ENCODE measurements around the gene LIPK. TPM values are rescaled to one million over a fixed set of nuclear protein-coding genes. Genes with fewer than 3 reads are reported as not detected.
"Not testable (repeated sequence)": the region's sequence is repeated elsewhere in the genome, so short reads cannot be mapped to it uniquely, and the experiment has no call there.

LIPK gene
- total RNA-seq, 6 experiments from 2014 or later = not detected

DNA sequence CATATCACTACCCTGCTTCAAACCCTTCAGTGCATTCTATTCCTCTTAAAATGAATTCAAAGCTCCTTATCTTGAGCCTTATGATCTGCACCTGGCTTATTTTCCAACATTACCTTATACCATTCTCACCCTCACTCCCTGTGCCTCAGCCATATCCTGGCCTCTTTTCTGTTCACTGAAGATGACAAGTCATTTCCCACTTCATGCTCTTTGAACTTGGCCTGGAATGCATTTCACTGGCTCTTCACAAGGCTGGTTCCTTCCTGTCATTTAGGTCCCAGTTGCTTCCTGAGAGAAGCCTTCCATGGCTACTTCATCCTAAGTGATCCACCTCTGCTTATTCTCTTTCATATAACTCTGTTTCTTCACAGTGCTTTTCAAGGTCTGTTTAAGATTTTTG is 45.0 kb upstream of the LIPK start:
- Histone ChIP-seq H3K4me3 (no peak overlapping the region), H3K27ac (no peak overlapping the region), H3K9me3 (no peaks in the 10 kb centered on the region), H3K36me3 (no peaks in the 10 kb centered on the region), H3K4me1 (no peaks in the 10 kb centered on the region), H3K27me3 (no peaks in the 10 kb centered on the region)
- TF ChIP-seq, protein P1, sequence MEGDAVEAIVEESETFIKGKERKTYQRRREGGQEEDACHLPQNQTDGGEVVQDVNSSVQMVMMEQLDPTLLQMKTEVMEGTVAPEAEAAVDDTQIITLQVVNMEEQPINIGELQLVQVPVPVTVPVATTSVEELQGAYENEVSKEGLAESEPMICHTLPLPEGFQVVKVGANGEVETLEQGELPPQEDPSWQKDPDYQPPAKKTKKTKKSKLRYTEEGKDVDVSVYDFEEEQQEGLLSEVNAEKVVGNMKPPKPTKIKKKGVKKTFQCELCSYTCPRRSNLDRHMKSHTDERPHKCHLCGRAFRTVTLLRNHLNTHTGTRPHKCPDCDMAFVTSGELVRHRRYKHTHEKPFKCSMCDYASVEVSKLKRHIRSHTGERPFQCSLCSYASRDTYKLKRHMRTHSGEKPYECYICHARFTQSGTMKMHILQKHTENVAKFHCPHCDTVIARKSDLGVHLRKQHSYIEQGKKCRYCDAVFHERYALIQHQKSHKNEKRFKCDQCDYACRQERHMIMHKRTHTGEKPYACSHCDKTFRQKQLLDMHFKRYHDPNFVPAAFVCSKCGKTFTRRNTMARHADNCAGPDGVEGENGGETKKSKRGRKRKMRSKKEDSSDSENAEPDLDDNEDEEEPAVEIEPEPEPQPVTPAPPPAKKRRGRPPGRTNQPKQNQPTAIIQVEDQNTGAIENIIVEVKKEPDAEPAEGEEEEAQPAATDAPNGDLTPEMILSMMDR (IDR thresholded peaks at IDR 0.05) = no peak
- TF ChIP-seq POLR2A (IDR thresholded peaks at IDR 0.05) = no peak
- intact Hi-C loops (cut with DNase I) = no loop called here
- ATAC-seq (no peak), DNase-seq (no peak)

DNA sequence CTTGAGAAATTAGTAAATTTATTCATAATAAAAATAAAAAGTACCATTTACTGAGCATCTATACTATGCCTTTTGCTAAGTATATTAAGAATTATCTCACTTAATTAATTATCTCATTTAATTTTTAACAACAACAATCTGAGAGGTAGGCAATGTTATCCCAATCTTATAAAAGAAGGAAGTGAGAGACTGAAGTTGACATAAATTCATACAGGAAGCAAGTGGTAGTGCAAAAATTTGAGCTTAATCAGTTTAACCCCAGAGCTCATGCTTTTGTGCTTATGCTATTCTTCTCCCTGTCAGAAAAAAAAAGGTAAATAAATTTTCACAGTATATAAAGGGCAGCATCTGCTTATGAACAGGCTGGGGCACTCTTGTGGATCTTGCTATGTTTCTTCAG is 44.5 kb upstream of the LIPK start:
- intact Hi-C loops (cut with DNase I) = no loop called here
- Histone ChIP-seq H3K4me1 (no peaks in the 10 kb centered on the region), H3K27me3 (no peaks in the 10 kb centered on the region), H3K36me3 (no peaks in the 10 kb centered on the region), H3K4me3 (no peak overlapping the region), H3K9me3 (no peaks in the 10 kb centered on the region), H3K27ac (no peak overlapping the region)
- DNase-seq (no peak), ATAC-seq (no peak)
- TF ChIP-seq POLR2A (IDR thresholded peaks at IDR 0.05) = no peak

DNA sequence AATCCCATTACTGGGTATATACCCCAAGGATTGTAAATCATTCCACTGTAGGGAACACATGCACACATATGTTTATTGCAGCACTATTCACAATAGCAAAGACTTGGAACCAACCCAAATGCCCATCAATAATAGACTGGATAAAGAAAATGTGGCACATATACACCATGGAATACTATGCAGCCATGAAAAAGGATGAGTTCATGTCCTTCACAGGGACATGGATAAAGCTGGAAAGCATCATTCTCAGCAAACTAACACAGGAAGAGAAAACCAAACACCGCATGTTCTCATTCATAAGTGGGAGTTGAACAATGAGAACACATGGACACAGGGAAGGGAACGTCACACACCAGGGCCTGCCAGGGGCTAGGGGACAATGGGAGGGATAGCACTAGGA is 42.9 kb upstream of the LIPK start:
- H3K4me3 ChIP-seq; ATAC-seq; H3K36me3 ChIP-seq; H3K9me3 ChIP-seq; intact Hi-C loops (cut with DNase I); H3K27ac ChIP-seq; H3K4me1 ChIP-seq; H3K27me3 ChIP-seq; DNase-seq: not testable (repeated sequence)
- WGBS (ENCODE audit: insufficient coverage, low coverage, low lambda C conversion rate, missing lambda C conversion rate) = 100% methylated on average over 2 of the region's 2 CpGs

DNA sequence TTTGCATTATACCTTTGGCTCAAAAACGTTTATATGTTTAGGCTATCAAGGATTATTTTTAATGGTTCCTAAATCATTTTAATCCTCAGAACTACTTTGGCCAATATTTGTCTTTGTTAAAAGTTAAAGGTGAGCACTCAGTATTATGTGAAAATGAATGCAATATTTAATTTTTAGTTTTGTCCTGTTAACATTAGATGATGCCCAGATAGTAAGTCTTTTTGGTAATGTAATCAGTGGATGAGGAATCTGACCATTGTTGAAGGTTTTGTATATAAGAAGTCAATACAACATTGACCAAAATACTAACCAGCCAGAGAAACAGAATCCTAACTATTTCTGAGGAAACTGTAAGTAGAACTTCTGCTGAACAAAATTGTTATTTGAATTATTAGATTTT is 41.9 kb upstream of the LIPK start, which contains the start of gene LIPF:
Gene LIPF (plus strand): TSS at position 301 of the 400 bp plus-strand sequence. CDS start 2,856 bp downstream, outside the sequence.
- WGBS (ENCODE audit: insufficient coverage, low coverage, low lambda C conversion rate, missing lambda C conversion rate) = 11% methylated on average over 1 of the region's 1 CpG
- ATAC-seq = no peak
- H3K27me3 ChIP-seq = no peaks in the 10 kb centered on the region
- no peak within 1 kb of the TSS for H3K27ac ChIP-seq
- H3K9me3 ChIP-seq = no peaks in the 10 kb centered on the region
- intact Hi-C loops (cut with DNase I) = no loop called here
- H3K4me1 ChIP-seq = no peaks in the 10 kb centered on the region
- H3K36me3 ChIP-seq = no peaks in the 10 kb centered on the region
- H3K4me3 ChIP-seq = no peak within 1 kb of the TSS
- TF ChIP-seq, protein P1 (IDR thresholded peaks at IDR 0.05) = no peak
- TF ChIP-seq POLR2A (IDR thresholded peaks at IDR 0.05) = no peak
- no peak for DNase-seq

DNA sequence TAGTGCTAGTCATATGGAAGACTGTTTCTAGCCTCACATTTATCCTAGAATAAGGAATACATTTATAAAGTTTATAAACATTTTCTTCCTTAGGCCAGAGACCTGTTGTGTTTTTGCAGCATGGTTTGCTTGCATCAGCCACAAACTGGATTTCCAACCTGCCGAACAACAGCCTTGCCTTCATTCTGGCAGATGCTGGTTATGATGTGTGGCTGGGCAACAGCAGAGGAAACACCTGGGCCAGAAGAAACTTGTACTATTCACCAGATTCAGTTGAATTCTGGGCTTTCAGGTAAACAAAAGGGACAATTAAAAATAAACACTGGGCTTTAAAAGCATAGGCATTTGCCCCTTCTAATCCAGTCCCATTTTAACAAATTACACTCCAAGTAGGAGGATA is 37.6 kb upstream of the LIPK start:
- H3K9me3 ChIP-seq = no peaks in the 10 kb centered on the region
- H3K36me3 ChIP-seq = no peaks in the 10 kb centered on the region
- H3K27me3 ChIP-seq = no peaks in the 10 kb centered on the region
- H3K4me3 ChIP-seq = no peak overlapping the region
- no peak for DNase-seq
- H3K4me1 ChIP-seq = no peaks in the 10 kb centered on the region
- 88% methylated on average over 1 of the region's 1 CpG for WGBS (ENCODE audit: insufficient coverage, low coverage, low lambda C conversion rate, missing lambda C conversion rate)
- intact Hi-C loops (cut with DNase I) = no loop called here
- TF ChIP-seq, protein P1 (IDR thresholded peaks at IDR 0.05) = no peak
- TF ChIP-seq POLR2A (IDR thresholded peaks at IDR 0.05) = no peak
- no peak overlapping the region for H3K27ac ChIP-seq
- no peak for ATAC-seq

DNA sequence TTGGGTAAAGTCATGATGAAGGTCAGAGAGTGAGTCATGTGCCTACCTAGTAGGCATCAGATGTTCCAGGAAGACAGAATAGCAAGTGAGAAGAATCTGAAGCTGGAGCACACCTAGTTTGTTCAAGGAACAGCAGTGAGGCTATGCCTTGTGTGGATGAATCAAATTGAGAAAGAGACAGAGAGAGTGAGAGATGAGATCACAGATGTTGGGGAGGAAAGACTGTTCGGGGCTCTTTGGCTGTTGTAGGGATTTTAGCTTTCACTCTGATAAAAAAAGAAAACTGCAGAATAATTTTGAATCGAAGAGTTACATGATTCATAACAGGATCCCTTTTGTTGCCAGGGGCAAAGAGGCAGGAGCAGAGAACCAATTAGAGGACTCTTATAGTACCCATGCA is 35.6 kb upstream of the LIPK start:
- Histone ChIP-seq H3K27me3 (no peaks in the 10 kb centered on the region), H3K4me3 (no peak overlapping the region), H3K27ac (no peak overlapping the region), H3K9me3 (no peaks in the 10 kb centered on the region), H3K36me3 (no peaks in the 10 kb centered on the region), H3K4me1 (no peaks in the 10 kb centered on the region)
- intact Hi-C loops (cut with DNase I) = no loop called here
- WGBS (ENCODE audit: insufficient coverage, low coverage, low lambda C conversion rate, missing lambda C conversion rate) = 51% methylated on average over 2 of the region's 2 CpGs
- DNase-seq (no peak), ATAC-seq (no peak)
- TF ChIP-seq, protein P1 (IDR thresholded peaks at IDR 0.05) = no peak
- TF ChIP-seq POLR2A (IDR thresholded peaks at IDR 0.05) = no peak

Data from right lobe of liver (tissue), 6 donors.